H1 (cell line): ENCODE results near the gene COLEC12. TPM values are rescaled to one million over a fixed set of nuclear protein-coding genes. Genes with fewer than 3 reads are reported as not detected.

ENCODE experiments used
- CTCF ChIA-PET: fragments of 300-600 bp; sonication (Branson Sonifier 250); formaldehyde crosslinking; loops from one replicate; lab custom pipeline; 2021; ENCODE audit not compliant: partially characterized antibody; lab: Charles Lee
- POLR2A ChIA-PET: fragments of 300-600 bp; sonication (Branson Sonifier 250); formaldehyde crosslinking; loops from one replicate; lab custom pipeline; 2021; ENCODE audit warnings: inconsistent platforms; ENCODE audit not compliant: partially characterized antibody; lab: Charles Lee
- DNase-seq, 2 experiments: peaks; one replicate each; pipeline versions ENCODE4 v3.0.0 to v3.0.0-alpha.2; 2010 to 2022; ENCODE audit warnings: low spot score in 2 of 2, low read depth in 1 of 2, mixed read lengths in 1 of 2
- FAIRE-seq: peaks from 2 replicates; lab custom pipeline; 2011; peaks lifted over from hg19 to GRCh38; lab: Jason Lieb, UNC
- H2AFZ ChIP-seq: 2 replicates; pipeline ENCODE4 v1.8.1; 2012; ENCODE audit warnings: low read length, inconsistent platforms
- H2AK5ac ChIP-seq: 2 replicates; pipeline ENCODE4 v1.6.1; 2013; ENCODE audit warnings: low read depth, low read length
- H2BK120ac ChIP-seq: replicated peaks from 2 replicates; pipeline ENCODE3; 2013; ENCODE audit warnings: low read depth, low read length, inconsistent platforms
- H2BK12ac ChIP-seq: 2 replicates; pipeline ENCODE4 v1.6.1; 2013; ENCODE audit warnings: low read depth, low read length
- H2BK15ac ChIP-seq: 2 replicates; pipeline ENCODE4 v1.6.1; 2013; ENCODE audit warnings: low read length
- H2BK20ac ChIP-seq: 2 replicates; pipeline ENCODE4 v1.6.1; 2013; ENCODE audit warnings: low read length
- H2BK5ac ChIP-seq: 2 replicates; pipeline ENCODE4 v1.6.1; 2013; ENCODE audit warnings: low read depth, low read length
- H3K14ac ChIP-seq: 2 replicates; pipeline ENCODE4 v1.6.1; 2013; ENCODE audit warnings: inconsistent platforms; ENCODE audit not compliant: insufficient read length
- H3K18ac ChIP-seq: 2 replicates; pipeline ENCODE4 v1.6.1; 2013; ENCODE audit warnings: low read length; ENCODE audit errors: extremely low read depth
- H3K23ac ChIP-seq: 2 replicates; pipeline ENCODE4 v1.6.1; 2013; ENCODE audit warnings: inconsistent platforms; ENCODE audit not compliant: insufficient read length
- H3K23me2 ChIP-seq: 2 replicates; pipeline ENCODE4 v1.6.1; 2013; ENCODE audit warnings: low read depth, low read length
- H3K27ac ChIP-seq: 2 replicates; pipeline ENCODE4 v1.6.1; 2011; ENCODE audit warnings: low read depth, low read length, inconsistent platforms
- H3K27me3 ChIP-seq, 4 experiments: replicated peaks in 1 of 4; 1 replicate in 1 of 4; 2 replicates in 3 of 4; pipeline versions ENCODE4 v1.6.1 to v1.8.1; 2011 to 2013; ENCODE audit warnings: low read length in 3 of 4, mild to moderate bottlenecking in 3 of 4, inconsistent platforms in 2 of 4, mixed read lengths in 2 of 4, moderate library complexity in 1 of 4; ENCODE audit not compliant: control insufficient read depth in 3 of 4, insufficient read depth in 3 of 4; ENCODE audit errors: extremely low read depth in 1 of 4
- H3K36me3 ChIP-seq, 4 experiments: 2 replicates each; pipeline versions ENCODE4 v1.6.1 to v1.8.1; 2011 to 2013; ENCODE audit warnings: mild to moderate bottlenecking in 4 of 4, low read length in 3 of 4, moderate library complexity in 2 of 4, control low read depth in 1 of 4, inconsistent platforms in 1 of 4; ENCODE audit not compliant: insufficient read depth in 4 of 4, control insufficient read depth in 2 of 4
- H3K4ac ChIP-seq: replicated peaks from 2 replicates; pipeline ENCODE3; 2013; ENCODE audit warnings: low read length, low read depth, mixed read lengths, inconsistent platforms; ENCODE audit not compliant: insufficient read length
- H3K4me1 ChIP-seq, 4 experiments: replicated peaks in 1 of 4; 1 replicate in 1 of 4; 2 replicates in 3 of 4; pipeline versions ENCODE4 v1.6.1 to v1.8.1; 2011 to 2013; ENCODE audit warnings: low read length in 3 of 4, inconsistent platforms in 2 of 4, mixed read lengths in 1 of 4; ENCODE audit not compliant: insufficient read depth in 4 of 4, control insufficient read depth in 3 of 4
- H3K4me2 ChIP-seq, 2 experiments: 2 replicates each; pipeline versions ENCODE4 v1.6.1 to v1.8.1; 2011 to 2013; ENCODE audit warnings: low read depth in 2 of 2, low read length in 2 of 2, control low read depth in 1 of 2, inconsistent platforms in 1 of 2, mild to moderate bottlenecking in 1 of 2; ENCODE audit not compliant: insufficient read depth in 1 of 2
- H3K4me3 ChIP-seq, 4 experiments: fragments of 200-600, 300-600 bp in 1 of 4; sonication (generic), shearing (Covaris generic), sonication (Bioruptor Twin) in 1 of 4; 2 replicates each; pipeline versions ENCODE4 v1.5.1 to v1.8.1; 2011 to 2016; ENCODE audit warnings: low read length in 4 of 4, low read depth in 3 of 4, control low read depth in 2 of 4, inconsistent platforms in 2 of 4, mild to moderate bottlenecking in 2 of 4, mixed read lengths in 1 of 4, moderate library complexity in 1 of 4; ENCODE audit not compliant: insufficient read depth in 2 of 4; ENCODE audit errors: extremely low read depth in 1 of 4
- H3K56ac ChIP-seq: replicated peaks from 2 replicates; pipeline ENCODE3; 2013; ENCODE audit warnings: low read depth, mild to moderate bottlenecking, mixed read lengths, low read length, inconsistent platforms; ENCODE audit not compliant: insufficient read length
- H3K79me1 ChIP-seq: 2 replicates; pipeline ENCODE4 v1.6.1; 2013; ENCODE audit warnings: low read depth, low read length, control low read depth
- H3K79me2 ChIP-seq, 2 experiments: 2 replicates each; pipeline versions ENCODE4 v1.6.1 to v1.8.1; 2012 to 2013; ENCODE audit warnings: low read length in 2 of 2, mild to moderate bottlenecking in 2 of 2, inconsistent platforms in 1 of 2; ENCODE audit not compliant: insufficient read depth in 2 of 2, control insufficient read depth in 1 of 2
- H3K9ac ChIP-seq, 4 experiments: replicated peaks in 1 of 4; 1 replicate in 1 of 4; 2 replicates in 3 of 4; pipeline versions ENCODE4 v1.6.1 to v1.8.1; 2011 to 2013; ENCODE audit warnings: low read depth in 3 of 4, low read length in 3 of 4, control low read depth in 2 of 4, mild to moderate bottlenecking in 2 of 4, moderate library complexity in 2 of 4, inconsistent platforms in 1 of 4; ENCODE audit errors: extremely low read depth in 1 of 4
- H3K9me3 ChIP-seq, 2 experiments: 2 replicates each; pipeline versions ENCODE4 v1.6.1 to v1.8.1; 2012 to 2013; ENCODE audit warnings: mild to moderate bottlenecking in 2 of 2, moderate library complexity in 2 of 2, control low read depth in 1 of 2, inconsistent platforms in 1 of 2, low read depth in 1 of 2, low read length in 1 of 2, mixed read lengths in 1 of 2; ENCODE audit not compliant: insufficient read depth in 2 of 2
- H4K20me1 ChIP-seq, 2 experiments: replicated peaks in 1 of 2; 2 replicates each; pipeline versions ENCODE3 to v1.8.1; 2011 to 2013; ENCODE audit warnings: inconsistent platforms in 2 of 2, low read length in 2 of 2, mild to moderate bottlenecking in 1 of 2; ENCODE audit not compliant: insufficient read depth in 2 of 2, control insufficient read depth in 1 of 2
- H4K5ac ChIP-seq: 2 replicates; pipeline ENCODE4 v1.6.1; 2013; ENCODE audit warnings: low read length, low read depth, mixed read lengths, inconsistent platforms; ENCODE audit not compliant: insufficient read length
- H4K8ac ChIP-seq: 2 replicates; pipeline ENCODE4 v1.8.0; 2013; ENCODE audit warnings: mild to moderate bottlenecking, moderate library complexity, low read length, inconsistent platforms; ENCODE audit not compliant: insufficient read depth; ENCODE audit errors: extremely low read depth
- H4K91ac ChIP-seq: replicated peaks from 2 replicates; pipeline ENCODE3; 2013; ENCODE audit warnings: low read length, mixed read lengths, inconsistent platforms; ENCODE audit not compliant: insufficient read length
- GTF2F1 ChIP-seq: IDR thresholded peaks from 2 replicates; pipeline ENCODE4 v1.6.1; 2012; ENCODE audit warnings: low read depth, low read length, improper control_type of control experiment, borderline replicate concordance
- POLR2A ChIP-seq, 2 experiments: IDR thresholded peaks; 1 replicate in 1 of 2; 2 replicates in 1 of 2; pipeline ENCODE4 v1.6.1; 2011; ENCODE audit warnings: low read depth in 2 of 2, low read length in 2 of 2, mild to moderate bottlenecking in 2 of 2; ENCODE audit errors: control extremely low read depth in 1 of 2
- SIN3A ChIP-seq, 2 experiments: IDR thresholded peaks in 1 of 2; conservative IDR thresholded peaks in 1 of 2; 2 replicates each; pipeline ENCODE4 v1.6.1; 2011 to 2012; ENCODE audit warnings: low read length in 2 of 2, improper control_type of control experiment in 1 of 2, low read depth in 1 of 2, mild to moderate bottlenecking in 1 of 2
- SP1 ChIP-seq: IDR thresholded peaks from 2 replicates; pipeline ENCODE4 v1.6.1; 2011; ENCODE audit warnings: low read depth, low read length
- SP4 ChIP-seq: IDR thresholded peaks from 2 replicates; pipeline ENCODE4 v1.6.1; 2012; ENCODE audit warnings: low read length, inconsistent platforms
- WGBS, 2 experiments: shearing (Covaris generic) in 1 of 2; methylation state at CpG; one replicate each; pipeline versions ENCODE4 v1.1.6 to v1.1.7; 2013 to 2015; ENCODE audit warnings: low lambda C conversion rate in 2 of 2, mixed read lengths in 2 of 2, inconsistent platforms in 1 of 2, low coverage in 1 of 2, missing lambda C conversion rate in 1 of 2; ENCODE audit not compliant: insufficient replicate concordance in 2 of 2, insufficient coverage in 1 of 2, insufficient read length in 1 of 2; ENCODE audit errors: extremely low coverage in 1 of 2, missing lambda C conversion rate in 1 of 2; 5-methylcytosine and 5-hydroxymethylcytosine counted together
- polyA plus RNA-seq, 7 experiments: library from polyadenylated mRNA; depleted of rRNA in 3 of 7; stranded (reverse) in 5 of 7; unstranded in 2 of 7; fragments of >200 nt in 5 of 7; fragments of 200-250 nt in 2 of 7; gene quantifications; 1 replicate in 5 of 7; 2 replicates in 1 of 7; 4 replicates in 1 of 7; pipeline versions ENCODE4 v1.2.1 to v1.2.3, GENCODE V29; 2011 to 2013; ENCODE audit warnings: missing spikeins in 2 of 7, mixed read lengths in 2 of 7
- total RNA-seq: library from RNA; stranded (reverse); fragmentation: NEBNext Ultra II Directional; extraction: Animal tissue kit (Norgen Biotek cat#: 25700); gene quantifications from 2 replicates; pipeline ENCODE4 v1.2.1, GENCODE V29; 2021

COLEC12 gene
- total and polyA plus RNA-seq, 2 of the 8 experiments (the other 6 are each of a cell fraction or from before 2014, with no cell fraction given), result 0.44 to 2.3 TPM

- H3K27me3 ChIP-seq, result no peaks in the 10 kb centered on the region
- no peak overlapping the region for H2AFZ ChIP-seq
- H3K79me1 ChIP-seq, result no peaks in the 10 kb centered on the region
- no peak overlapping the region for H2BK20ac ChIP-seq
- H4K8ac ChIP-seq, result no peak overlapping the region; the same call in 1 of the 2 replicates
- no peak overlapping the region for H3K14ac ChIP-seq
- H3K36me3 ChIP-seq, result 0 out of 8 replicates have a peak, but pooled peaks cover 0 to 3% (median 0%) of the 10 kb centered on the region in 4 experiments
- H3K23me2 ChIP-seq, result no peaks in the 10 kb centered on the region
- no peak overlapping the region for H2BK5ac ChIP-seq
- H3K27ac ChIP-seq, result no peak overlapping the region
- H3K4ac ChIP-seq, result no peak overlapping the region
- H2BK120ac ChIP-seq, result no peak overlapping the region
- TF ChIP-seq SIN3A (conservative IDR thresholded peaks at IDR 0.05 in 1 of 2, IDR thresholded peaks at IDR 0.05 in 1 of 2; ENCODE audit: low read depth in 1 of 2, low read length in 2 of 2) (no peak), POLR2A (IDR thresholded peaks at IDR 0.05; ENCODE audit: control extremely low read depth in 1 of 2, low read depth in 2 of 2, low read length in 2 of 2) (no peak), SP1 (no peak), SP4 (no peak), GTF2F1 (no peak)
- no peak overlapping the region for H2BK12ac ChIP-seq
- no peaks in the 10 kb centered on the region for H3K4me1 ChIP-seq
- H3K18ac ChIP-seq, result no peak overlapping the region
- no peak overlapping the region for H2BK15ac ChIP-seq
- no peak overlapping the region for H3K23ac ChIP-seq
- FAIRE-seq, result no peak
- DNase-seq, result no peak
- H4K20me1 ChIP-seq, result no peaks in the 10 kb centered on the region
- no peak overlapping the region for H3K56ac ChIP-seq
- H3K9ac ChIP-seq, result no peak overlapping the region
- CTCF ChIA-PET, result no interaction called here
- no peak overlapping the region for H4K91ac ChIP-seq
- H3K79me2 ChIP-seq, result no peaks in the 10 kb centered on the region
- peaks cover 3 to 7% of the 10 kb centered on the region in 2 experiments; a peak in 2 of 4 replicates for H3K9me3 ChIP-seq
- H4K5ac ChIP-seq, result no peak overlapping the region
- H2AK5ac ChIP-seq, result no peak overlapping the region
- POLR2A ChIA-PET, result no interaction called here
- no peak overlapping the region for H3K4me2 ChIP-seq
- no peak overlapping the region for H3K4me3 ChIP-seq
- whole genome bisulfite sequencing, 2 experiments, result 78% methylated on average over 6 of the region's 6 CpGs; no CpG with 5 or more reads in 1 of the 2 experiments
These were observed 93.8 kb downstream of the COLEC12 start for GRCh38 chr18:406677-407076.
